Endothelial cell of umbilical vein (primary cell): ENCODE results near the gene GLI3. TPM values are rescaled to one million over a fixed set of nuclear protein-coding genes. Genes with fewer than 3 reads are reported as not detected.

Experiments
- BruUV-seq: library from RNA; stranded (reverse); fragments of 400-500 nt; replicated peaks from 2 replicates; lab custom pipeline; 2021; lab: Mats Ljungman, UMichigan
- CTCF ChIA-PET: fragments of 300-600, 350-600 bp; sonication (Branson Sonifier 250); formaldehyde crosslinking; loops from one replicate; lab custom pipeline; 2021; ENCODE audit warnings: antibody characterized with exemption, inconsistent platforms; lab: Charles Lee
- POLR2A ChIA-PET: fragments of 300-600, 350-600 bp; sonication (Branson Sonifier 250); formaldehyde crosslinking; loops from one replicate; lab custom pipeline; 2021; ENCODE audit warnings: antibody characterized with exemption, inconsistent platforms; lab: Charles Lee
- DNase-seq: peaks from one replicate; pipeline ENCODE4 v3.0.0-alpha.2; 2011; ENCODE audit warnings: low read depth, low spot score
- FAIRE-seq: peaks from 2 replicates; lab custom pipeline; 2011; peaks lifted over from hg19 to GRCh38; lab: Jason Lieb, UNC
- H2AFZ ChIP-seq: 2 replicates; pipeline ENCODE4 v1.6.0; 2012; ENCODE audit warnings: low read depth, low read length, control low read depth, inconsistent platforms
- H3K27ac ChIP-seq: 2 replicates; pipeline ENCODE4 v1.5.1; 2011; ENCODE audit warnings: low read depth, mild to moderate bottlenecking, control low read depth, low read length, moderate library complexity; ENCODE audit not compliant: insufficient read depth
- H3K27me3 ChIP-seq, 2 experiments: 2 replicates each; pipeline versions ENCODE4 v1.6.0 to v1.6.1; 2011; ENCODE audit warnings: low read length in 2 of 2, mixed read lengths in 1 of 2; ENCODE audit not compliant: control insufficient read depth in 2 of 2, insufficient read depth in 2 of 2
- H3K36me3 ChIP-seq, 2 experiments: 2 replicates in 1 of 2; 3 replicates in 1 of 2; pipeline ENCODE4 v1.5.1; 2011; ENCODE audit warnings: low read length in 2 of 2, mild to moderate bottlenecking in 1 of 2, moderate library complexity in 1 of 2; ENCODE audit not compliant: control insufficient read depth in 2 of 2, insufficient read depth in 2 of 2; ENCODE audit errors: extremely low read depth in 1 of 2
- H3K4me1 ChIP-seq: 3 replicates; pipeline ENCODE4 v1.5.1; 2011; ENCODE audit warnings: mild to moderate bottlenecking, low read length; ENCODE audit not compliant: control insufficient read depth, insufficient read depth; ENCODE audit errors: extremely low read depth
- H3K4me2 ChIP-seq: 2 replicates; pipeline ENCODE4 v1.6.1; 2011; ENCODE audit warnings: low read length, control low read depth, mixed read lengths; ENCODE audit not compliant: insufficient read depth
- H3K4me3 ChIP-seq, 3 experiments: fragments of 200-600 bp in 1 of 3; sonication (generic), shearing (Covaris generic) in 1 of 3; replicated peaks in 1 of 3; 2 replicates each; pipeline ENCODE4 v1.5.1; 2011 to 2016; ENCODE audit warnings: control low read depth in 3 of 3, low read length in 3 of 3, mild to moderate bottlenecking in 2 of 3, inconsistent platforms in 1 of 3, low read depth in 1 of 3, moderate library complexity in 1 of 3; ENCODE audit not compliant: insufficient read depth in 1 of 3
- H3K79me2 ChIP-seq: 2 replicates; pipeline ENCODE4 v1.6.0; 2012; ENCODE audit warnings: low read length, inconsistent platforms; ENCODE audit not compliant: control insufficient read depth, insufficient read depth
- H3K9ac ChIP-seq: replicated peaks from 2 replicates; pipeline ENCODE3; 2011; ENCODE audit warnings: low read length, control low read depth; ENCODE audit not compliant: insufficient read depth; ENCODE audit errors: extremely low read depth
- H3K9me1 ChIP-seq: replicated peaks from 3 replicates; pipeline ENCODE4 v1.6.0; 2011; ENCODE audit warnings: mild to moderate bottlenecking, low read length; ENCODE audit not compliant: control insufficient read depth, insufficient read depth; ENCODE audit errors: extremely low read depth
- H3K9me3 ChIP-seq: replicated peaks from 2 replicates; pipeline ENCODE4 v1.5.1; 2012; ENCODE audit warnings: low read length, inconsistent platforms; ENCODE audit not compliant: control insufficient read depth, insufficient read depth
- H4K20me1 ChIP-seq: replicated peaks from 2 replicates; pipeline ENCODE3; 2011; ENCODE audit warnings: mild to moderate bottlenecking, low read length; ENCODE audit not compliant: control insufficient read depth, insufficient read depth; ENCODE audit errors: extremely low read depth
- EZH2 ChIP-seq: IDR thresholded peaks from 2 replicates; pipeline ENCODE4 v1.6.1; 2012; ENCODE audit warnings: borderline replicate concordance, low read depth, mild to moderate bottlenecking, moderate library complexity, low read length, inconsistent platforms; ENCODE audit not compliant: severe bottlenecking
- FOS ChIP-seq: IDR thresholded peaks from 2 replicates; pipeline ENCODE4 v1.6.1; 2011; ENCODE audit warnings: mild to moderate bottlenecking, low read length, moderate library complexity, borderline replicate concordance; ENCODE audit not compliant: insufficient read depth
- GATA2 ChIP-seq: IDR thresholded peaks from 2 replicates; pipeline ENCODE4 v1.7.0; 2011; ENCODE audit warnings: low read depth, mild to moderate bottlenecking, moderate library complexity, mixed read lengths, low read length; ENCODE audit not compliant: insufficient read length, insufficient read depth
- JUN ChIP-seq: IDR thresholded peaks from 2 replicates; pipeline ENCODE4 v1.6.1; 2011; ENCODE audit warnings: borderline replicate concordance, low read depth; ENCODE audit not compliant: insufficient read length, insufficient read depth
- MYC ChIP-seq: IDR thresholded peaks from one replicate; pipeline ENCODE4 v1.6.1; 2011; ENCODE audit warnings: mild to moderate bottlenecking, low read depth, low read length
- POLR2A ChIP-seq: IDR thresholded peaks from 2 replicates; pipeline ENCODE4 v1.6.1; 2012; ENCODE audit warnings: low read depth, mild to moderate bottlenecking, control low read depth, low read length
- POLR2AphosphoS5 ChIP-seq: IDR thresholded peaks from 2 replicates; pipeline ENCODE4 v1.6.1; 2012; ENCODE audit warnings: low read depth, mild to moderate bottlenecking, control low read depth, low read length, moderate library complexity; ENCODE audit not compliant: insufficient read depth
- dilution Hi-C: fragments of 300-500 bp; cut with MboI; formaldehyde crosslinking; loops from one replicate; pipeline ENCODE4 v1.15.0; 2019; ENCODE audit warnings: low sequenced_read_pairs; ENCODE audit not compliant: extremely low pct_ligation_motif_present
- intact Hi-C: fragments of 100-400 bp; cut with micrococcal nuclease; formaldehyde crosslinking; loops from one replicate; pipeline ENCODE4 v1.10.0; 2022
- polyA plus RNA-seq, 4 experiments: library from polyadenylated mRNA; depleted of rRNA in 3 of 4; stranded (reverse) in 3 of 4; unstranded in 1 of 4; fragments of >200 nt; gene quantifications; 2 replicates each; pipeline versions ENCODE4 v1.2.1 to v1.2.3, GENCODE V29; 2011 to 2012; ENCODE audit warnings: missing spikeins in 1 of 4
- total RNA-seq: library from RNA; stranded (reverse); gene quantifications from 2 replicates; pipeline ENCODE4 v1.2.3, GENCODE V29; 2021
- TF ChIP-seq, protein P1 (sequence below): IDR thresholded peaks from 2 replicates; pipeline ENCODE4 v1.6.1; 2011; ENCODE audit not compliant: insufficient read depth, insufficient read length
- TF ChIP-seq, protein P2 (sequence below), 2 donors: IDR thresholded peaks; 1 replicate in 1 of 2; 2 replicates in 1 of 2; pipeline ENCODE4 v1.5.1; 2011; ENCODE audit warnings: low read length in 2 of 2, mild to moderate bottlenecking in 2 of 2, moderate library complexity in 2 of 2, control low read depth in 1 of 2, inconsistent platforms in 1 of 2, low read depth in 1 of 2; ENCODE audit not compliant: insufficient read depth in 1 of 2; ENCODE audit errors: extremely low read depth in 1 of 2

GLI3 gene
- total and polyA plus RNA-seq, 2 donors (not counting 3 experiments of a cell fraction or from before 2014, with no cell fraction given) = 6.0 to 24.9 TPM

DNA sequence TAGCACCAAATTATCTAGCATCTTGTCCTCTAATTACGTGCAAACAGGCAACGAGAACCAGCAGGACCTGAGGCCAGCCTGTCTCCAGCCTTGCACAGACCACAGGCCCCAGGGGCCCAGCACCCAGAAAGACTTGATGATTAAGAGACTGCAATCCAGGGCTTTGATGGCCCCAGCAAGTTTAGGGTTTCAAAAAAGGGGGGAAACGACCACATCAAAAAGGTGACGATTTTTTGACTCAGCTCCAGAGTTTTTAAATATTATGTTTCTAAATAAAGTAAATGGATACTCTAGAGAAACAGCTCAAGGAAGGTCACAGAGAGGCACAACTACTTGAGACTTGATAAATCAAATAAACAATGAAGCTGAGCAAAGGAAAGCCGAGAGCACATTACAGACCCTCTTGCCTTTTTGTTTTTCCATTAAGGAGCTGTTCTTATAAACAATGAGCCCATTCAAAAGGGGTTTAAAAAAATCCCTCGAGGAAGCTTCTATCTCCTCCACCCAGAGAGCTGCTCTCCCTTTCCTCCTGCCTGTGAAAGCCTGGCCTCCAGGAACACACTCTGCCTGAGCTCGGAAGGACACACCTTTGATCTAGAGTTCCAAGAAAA, 44.1 kb downstream of the GLI3 start:
- intact Hi-C loops = no loop called here
- DNase-seq = peak; percentile 15
- Histone ChIP-seq H2AFZ (no peak overlapping the region), H3K9ac (no peak overlapping the region), H4K20me1 (no peaks in the 10 kb centered on the region), H3K4me1 (peaks cover 18% of the 10 kb centered on the region), H3K4me3 (no peak overlapping the region), H3K27me3 (no peaks in the 10 kb centered on the region), H3K9me1 (no peaks in the 10 kb centered on the region), H3K9me3 (no peaks in the 10 kb centered on the region), H3K36me3 (no peaks in the 10 kb centered on the region), H3K79me2 (peaks cover 1% of the 10 kb centered on the region), H3K4me2 (no peak overlapping the region), H3K27ac (no peak overlapping the region)
- dilution Hi-C loops = no loop called here
- FAIRE-seq = no peak
- TF ChIP-seq POLR2A (no peak), POLR2AphosphoS5 (no peak), FOS (no peak), GATA2 (no peak), EZH2 (no peak), JUN (no peak), MYC (no peak)
- TF ChIP-seq, protein P1, sequence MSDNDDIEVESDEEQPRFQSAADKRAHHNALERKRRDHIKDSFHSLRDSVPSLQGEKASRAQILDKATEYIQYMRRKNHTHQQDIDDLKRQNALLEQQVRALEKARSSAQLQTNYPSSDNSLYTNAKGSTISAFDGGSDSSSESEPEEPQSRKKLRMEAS = no peak
- TF ChIP-seq, protein P2, sequence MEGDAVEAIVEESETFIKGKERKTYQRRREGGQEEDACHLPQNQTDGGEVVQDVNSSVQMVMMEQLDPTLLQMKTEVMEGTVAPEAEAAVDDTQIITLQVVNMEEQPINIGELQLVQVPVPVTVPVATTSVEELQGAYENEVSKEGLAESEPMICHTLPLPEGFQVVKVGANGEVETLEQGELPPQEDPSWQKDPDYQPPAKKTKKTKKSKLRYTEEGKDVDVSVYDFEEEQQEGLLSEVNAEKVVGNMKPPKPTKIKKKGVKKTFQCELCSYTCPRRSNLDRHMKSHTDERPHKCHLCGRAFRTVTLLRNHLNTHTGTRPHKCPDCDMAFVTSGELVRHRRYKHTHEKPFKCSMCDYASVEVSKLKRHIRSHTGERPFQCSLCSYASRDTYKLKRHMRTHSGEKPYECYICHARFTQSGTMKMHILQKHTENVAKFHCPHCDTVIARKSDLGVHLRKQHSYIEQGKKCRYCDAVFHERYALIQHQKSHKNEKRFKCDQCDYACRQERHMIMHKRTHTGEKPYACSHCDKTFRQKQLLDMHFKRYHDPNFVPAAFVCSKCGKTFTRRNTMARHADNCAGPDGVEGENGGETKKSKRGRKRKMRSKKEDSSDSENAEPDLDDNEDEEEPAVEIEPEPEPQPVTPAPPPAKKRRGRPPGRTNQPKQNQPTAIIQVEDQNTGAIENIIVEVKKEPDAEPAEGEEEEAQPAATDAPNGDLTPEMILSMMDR (IDR thresholded peaks at IDR 0.05; ENCODE audit: extremely low read depth in 1 of 2, insufficient read depth in 1 of 2, low read depth in 1 of 2, low read length in 2 of 2) = no peak
- ChIA-PET POLR2A (no interaction called here), CTCF (interaction anchor here (1.2 to 1.5 kb wide), 2 partner anchors 18 to 252 kb away, joined by 3 to 4 read pairs; no protein-coding TSS in a partner anchor)
- no TSS peak for BruUV-seq
